ENCODE data around the gene UACA.
A peak's percentile ranks its signal among the peaks of the same experiment; 100 is the strongest.

Gene UACA

DNA sequence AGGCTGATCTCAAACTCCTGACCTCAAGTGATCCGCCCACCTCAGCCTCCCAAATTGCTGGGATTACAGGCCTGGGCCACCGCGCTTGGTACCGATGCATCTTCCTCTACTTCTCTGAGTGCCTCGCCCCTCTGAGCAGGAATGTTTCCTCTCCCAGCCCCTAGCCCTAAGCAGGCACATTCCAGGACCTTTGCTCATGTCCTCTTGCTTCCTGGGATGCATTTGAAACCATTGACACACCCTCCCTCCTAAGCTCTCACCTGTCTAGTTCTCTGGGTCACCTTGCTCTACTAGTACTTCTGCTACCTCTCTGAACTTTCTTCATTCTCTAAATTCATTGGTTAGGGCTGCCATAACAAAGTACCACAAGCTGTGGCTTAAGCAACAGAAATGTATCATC lies 17.9 kb upstream of the UACA start:
- no peaks in the 10 kb centered on the region for H3K4me1 ChIP-seq (ENCODE audit: control insufficient read depth in 1 of 2, insufficient read depth in 2 of 2, low read length in 2 of 2)

GRCh38 chr15:70778258-70779076 lies 15.1 kb upstream of the UACA start:
- no peak overlapping the region for H3K27ac ChIP-seq (ENCODE audit: low read length)
- H3K9me3 ChIP-seq (ENCODE audit: control insufficient read depth in 1 of 2, low read length in 2 of 2) = no peaks in the 10 kb centered on the region

More for the DNA sequence above, 17.9 kb upstream of the UACA start:
- no peak overlapping the region for H3K4me3 ChIP-seq (ENCODE audit: low read depth in 1 of 2, low read length in 2 of 2)
- no peak overlapping the region for H3K27ac ChIP-seq (ENCODE audit: low read length)
- H3K36me3 ChIP-seq (ENCODE audit: control insufficient read depth in 1 of 2, insufficient read depth in 2 of 2, low read length in 2 of 2) = no peaks in the 10 kb centered on the region
- no peaks in the 10 kb centered on the region for H3K9me3 ChIP-seq (ENCODE audit: control insufficient read depth in 1 of 2, low read length in 2 of 2)
- H3K27me3 ChIP-seq (ENCODE audit: low read depth, low read length) = no peaks in the 10 kb centered on the region

DNA sequence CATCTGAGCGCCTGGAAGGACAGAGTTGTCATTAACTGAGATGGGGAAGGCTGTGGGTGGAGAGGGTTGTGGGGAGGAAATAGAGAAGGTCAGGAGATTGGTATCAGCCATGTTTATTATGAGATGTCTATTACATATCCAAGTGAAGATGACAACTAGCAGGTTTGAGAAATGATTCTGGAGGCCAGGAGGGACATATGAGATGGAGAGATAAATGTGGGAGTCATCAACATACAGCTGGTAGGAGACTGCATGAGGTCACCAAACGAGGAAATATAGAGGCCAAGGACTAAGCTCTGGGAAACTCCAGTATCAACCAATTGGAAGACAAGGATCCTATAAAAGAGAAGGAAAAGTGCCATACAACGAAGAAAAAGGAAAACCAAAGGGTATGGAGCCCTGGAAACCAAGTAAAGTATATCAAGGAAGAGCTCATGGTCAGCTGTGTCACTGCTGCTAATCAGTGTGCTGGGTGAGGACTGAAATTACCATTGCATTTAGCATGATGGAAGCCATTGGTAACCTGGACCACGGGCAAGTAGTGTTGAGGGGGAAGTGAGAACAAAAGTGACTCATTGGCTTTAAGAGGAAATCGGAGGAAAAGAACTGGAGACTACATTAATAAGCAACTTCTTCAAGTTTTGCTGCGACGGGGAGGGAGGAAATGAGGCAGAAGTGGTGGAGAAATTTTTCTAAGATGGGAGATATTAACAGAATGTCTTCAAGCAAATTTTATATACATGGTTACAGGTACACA lies 14.0 kb upstream of the UACA start:
- no peaks in the 10 kb centered on the region for H3K4me1 ChIP-seq (ENCODE audit: control insufficient read depth in 1 of 2, insufficient read depth in 2 of 2, low read length in 2 of 2)
- H3K36me3 ChIP-seq (ENCODE audit: control insufficient read depth in 1 of 2, insufficient read depth in 2 of 2, low read length in 2 of 2) = no peaks in the 10 kb centered on the region
- H3K4me3 ChIP-seq (ENCODE audit: low read depth in 1 of 2, low read length in 2 of 2) = no peak overlapping the region
- no peak overlapping the region for H3K27ac ChIP-seq (ENCODE audit: low read length)
- no peaks in the 10 kb centered on the region for H3K27me3 ChIP-seq (ENCODE audit: low read depth, low read length)
- H3K9me3 ChIP-seq (ENCODE audit: control insufficient read depth in 1 of 2, low read length in 2 of 2) = no peaks in the 10 kb centered on the region

More at GRCh38 chr15:70778258-70779076, 15.1 kb upstream of the UACA start:
- H3K36me3 ChIP-seq (ENCODE audit: control insufficient read depth in 1 of 2, insufficient read depth in 2 of 2, low read length in 2 of 2) = no peaks in the 10 kb centered on the region
- no peaks in the 10 kb centered on the region for H3K4me1 ChIP-seq (ENCODE audit: control insufficient read depth in 1 of 2, insufficient read depth in 2 of 2, low read length in 2 of 2)
- no peaks in the 10 kb centered on the region for H3K27me3 ChIP-seq (ENCODE audit: low read depth, low read length)
- no peak overlapping the region for H3K4me3 ChIP-seq (ENCODE audit: low read depth in 1 of 2, low read length in 2 of 2)

- no peaks in the 10 kb centered on the region for H3K4me1 ChIP-seq (ENCODE audit: control insufficient read depth in 1 of 2, insufficient read depth in 2 of 2, low read length in 2 of 2)
- no peak overlapping the region for H3K27ac ChIP-seq (ENCODE audit: low read length)
- H3K36me3 ChIP-seq (ENCODE audit: control insufficient read depth in 1 of 2, insufficient read depth in 2 of 2, low read length in 2 of 2) = no peaks in the 10 kb centered on the region
- no peak overlapping the region for H3K4me3 ChIP-seq (ENCODE audit: low read depth in 1 of 2, low read length in 2 of 2)
- H3K9me3 ChIP-seq (ENCODE audit: control insufficient read depth in 1 of 2, low read length in 2 of 2) = no peaks in the 10 kb centered on the region
- H3K27me3 ChIP-seq (ENCODE audit: low read depth, low read length) = no peaks in the 10 kb centered on the region
Observed at GRCh38 chr15:70775160-70775559, 11.8 kb upstream of the UACA start.

- Histone ChIP-seq H3K27me3 (ENCODE audit: low read depth, low read length) (no peaks in the 10 kb centered on the region), H3K9me3 (ENCODE audit: control insufficient read depth in 1 of 2, low read length in 2 of 2) (no peaks in the 10 kb centered on the region), H3K4me3 (ENCODE audit: low read depth in 1 of 2, low read length in 2 of 2) (no peak overlapping the region), H3K36me3 (ENCODE audit: control insufficient read depth in 1 of 2, insufficient read depth in 2 of 2, low read length in 2 of 2) (no peaks in the 10 kb centered on the region), H3K4me1 (ENCODE audit: control insufficient read depth in 1 of 2, insufficient read depth in 2 of 2, low read length in 2 of 2) (no peaks in the 10 kb centered on the region), H3K27ac (ENCODE audit: low read length) (no peak overlapping the region)
Observed at GRCh38 chr15:70772402-70772801, 9.0 kb upstream of the UACA start.

GRCh38 chr15:70770863-70771262 lies 7.5 kb upstream of the UACA start:
- H3K27ac ChIP-seq (ENCODE audit: low read length) = no peak overlapping the region

DNA sequence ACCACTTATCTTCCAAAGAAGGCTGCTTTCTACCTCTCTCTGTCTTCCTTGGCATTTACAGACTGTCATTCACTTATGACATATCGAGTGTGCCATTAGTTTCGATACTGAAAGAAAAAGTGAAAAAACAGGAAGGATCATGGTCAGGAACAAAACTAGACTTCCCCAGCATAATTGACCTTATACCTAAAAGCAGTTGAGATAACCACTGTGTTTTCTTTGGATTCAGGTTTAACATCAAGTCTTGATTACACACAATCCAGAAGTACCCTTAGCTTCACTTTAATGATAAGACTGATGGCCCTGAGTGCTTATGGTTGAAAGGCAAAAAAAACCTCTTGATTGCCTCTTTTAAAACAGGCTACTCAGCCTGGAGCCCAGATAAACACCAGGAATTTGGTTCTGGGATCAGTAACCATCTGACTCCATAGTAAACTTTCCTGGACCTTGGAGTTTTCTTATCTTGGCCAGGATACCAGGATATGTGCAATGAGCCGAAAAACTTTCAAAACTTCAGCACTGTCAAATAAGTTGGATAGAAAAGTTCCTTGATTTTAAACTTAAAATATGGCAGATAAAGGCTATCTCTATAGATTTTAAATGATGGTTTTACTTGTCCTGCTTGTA lies 5.0 kb upstream of the UACA start:
- no peaks in the 10 kb centered on the region for H3K27me3 ChIP-seq (ENCODE audit: low read depth, low read length)
- peak overlapping the region in 1 of 2 donors; percentile 1 for H3K4me3 ChIP-seq (ENCODE audit: low read depth in 1 of 2, low read length in 2 of 2)
- no peaks in the 10 kb centered on the region for H3K9me3 ChIP-seq (ENCODE audit: control insufficient read depth in 1 of 2, low read length in 2 of 2)
- no peak overlapping the region for H3K27ac ChIP-seq (ENCODE audit: low read length)
- H3K36me3 ChIP-seq (ENCODE audit: control insufficient read depth in 1 of 2, insufficient read depth in 2 of 2, low read length in 2 of 2) = no peaks in the 10 kb centered on the region
- no peaks in the 10 kb centered on the region for H3K4me1 ChIP-seq (ENCODE audit: control insufficient read depth in 1 of 2, insufficient read depth in 2 of 2, low read length in 2 of 2)

More at GRCh38 chr15:70770863-70771262, 7.5 kb upstream of the UACA start:
- H3K27me3 ChIP-seq (ENCODE audit: low read depth, low read length) = no peaks in the 10 kb centered on the region
- H3K4me3 ChIP-seq (ENCODE audit: low read depth in 1 of 2, low read length in 2 of 2) = no peak overlapping the region
- H3K4me1 ChIP-seq (ENCODE audit: control insufficient read depth in 1 of 2, insufficient read depth in 2 of 2, low read length in 2 of 2) = no peaks in the 10 kb centered on the region
- no peaks in the 10 kb centered on the region for H3K36me3 ChIP-seq (ENCODE audit: control insufficient read depth in 1 of 2, insufficient read depth in 2 of 2, low read length in 2 of 2)
- no peaks in the 10 kb centered on the region for H3K9me3 ChIP-seq (ENCODE audit: control insufficient read depth in 1 of 2, low read length in 2 of 2)

DNA sequence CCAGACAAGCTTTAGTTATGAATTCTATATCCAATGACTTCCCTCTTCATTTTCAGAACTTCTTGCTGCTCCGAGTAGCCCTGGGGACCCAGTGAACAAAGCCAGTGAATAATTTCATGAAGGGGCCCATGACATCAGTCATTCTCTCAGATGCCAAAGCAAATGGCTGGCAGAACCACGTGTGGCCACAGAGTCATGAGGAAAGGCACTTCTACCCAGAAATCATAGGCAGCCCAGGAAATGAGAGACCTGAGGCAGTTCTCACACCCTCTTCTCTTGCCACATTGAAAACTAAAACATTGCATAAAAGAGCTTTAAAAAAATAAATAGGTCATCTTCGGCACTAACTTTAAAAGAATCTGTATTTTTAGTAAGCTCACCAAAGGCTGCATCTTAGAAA lies 4.3 kb upstream of the UACA start:
- H3K27ac ChIP-seq (ENCODE audit: low read length) = no peak overlapping the region
- no peaks in the 10 kb centered on the region for H3K27me3 ChIP-seq (ENCODE audit: low read depth, low read length)
- H3K9me3 ChIP-seq (ENCODE audit: control insufficient read depth in 1 of 2, low read length in 2 of 2) = no peaks in the 10 kb centered on the region
- H3K4me3 ChIP-seq (ENCODE audit: low read depth in 1 of 2, low read length in 2 of 2) = peak overlapping the region in 1 of 2 donors; percentile 1
- no peaks in the 10 kb centered on the region for H3K36me3 ChIP-seq (ENCODE audit: control insufficient read depth in 1 of 2, insufficient read depth in 2 of 2, low read length in 2 of 2)
- H3K4me1 ChIP-seq (ENCODE audit: control insufficient read depth in 1 of 2, insufficient read depth in 2 of 2, low read length in 2 of 2) = no peaks in the 10 kb centered on the region

- Histone ChIP-seq H3K27ac (ENCODE audit: low read length) (no peak overlapping the region), H3K36me3 (ENCODE audit: control insufficient read depth in 1 of 2, insufficient read depth in 2 of 2, low read length in 2 of 2) (no peaks in the 10 kb centered on the region), H3K4me3 (ENCODE audit: low read depth in 1 of 2, low read length in 2 of 2) (no peak overlapping the region), H3K9me3 (ENCODE audit: control insufficient read depth in 1 of 2, low read length in 2 of 2) (no peaks in the 10 kb centered on the region), H3K4me1 (ENCODE audit: control insufficient read depth in 1 of 2, insufficient read depth in 2 of 2, low read length in 2 of 2) (no peaks in the 10 kb centered on the region), H3K27me3 (ENCODE audit: low read depth, low read length) (no peaks in the 10 kb centered on the region)
Observed at GRCh38 chr15:70766597-70766996, 3.2 kb upstream of the UACA start.

DNA sequence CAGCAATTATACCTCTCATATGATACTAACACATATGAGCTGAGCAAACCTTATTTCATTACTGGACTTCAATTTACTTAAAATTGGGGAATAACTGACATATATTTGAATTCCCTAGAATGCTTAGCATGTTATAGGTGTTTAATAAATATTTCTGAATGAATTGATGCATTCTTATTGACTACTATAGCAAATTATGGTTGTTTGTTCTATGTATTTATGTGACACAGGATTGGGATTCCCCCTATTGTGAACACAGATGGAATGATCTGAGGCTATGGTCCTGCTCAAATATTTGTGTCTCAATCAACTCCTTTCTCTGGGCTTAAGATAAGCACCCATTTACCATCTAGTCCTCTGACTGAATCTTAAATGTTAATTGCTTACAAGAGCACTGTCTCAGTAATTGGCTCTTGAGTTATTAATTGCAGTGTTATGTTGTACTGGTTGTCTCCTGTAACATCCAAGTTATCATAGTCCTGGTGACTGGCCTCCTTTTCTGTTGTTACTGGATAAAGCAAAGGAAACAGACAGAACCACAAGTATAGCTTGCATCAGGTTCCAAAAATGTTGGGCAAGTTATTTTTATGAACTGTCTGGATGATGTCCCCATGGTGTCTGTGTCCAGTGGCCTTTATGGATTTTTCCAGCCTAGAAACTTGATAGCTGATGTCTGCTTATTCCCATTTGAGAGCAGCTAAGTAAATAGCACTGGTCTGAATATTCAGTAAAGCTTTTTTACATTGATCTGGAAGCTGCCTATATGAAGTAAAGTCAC lies 2.3 kb upstream of the UACA start:
- H3K4me1 ChIP-seq (ENCODE audit: control insufficient read depth in 1 of 2, insufficient read depth in 2 of 2, low read length in 2 of 2) = peaks cover 0 to 6% of the 10 kb centered on the region in 2 donors
- H3K9me3 ChIP-seq (ENCODE audit: control insufficient read depth in 1 of 2, low read length in 2 of 2) = no peaks in the 10 kb centered on the region
- no peak overlapping the region for H3K27ac ChIP-seq (ENCODE audit: low read length)
- H3K36me3 ChIP-seq (ENCODE audit: control insufficient read depth in 1 of 2, insufficient read depth in 2 of 2, low read length in 2 of 2) = no peaks in the 10 kb centered on the region
- H3K4me3 ChIP-seq (ENCODE audit: low read depth in 1 of 2, low read length in 2 of 2) = no peak overlapping the region
- no peaks in the 10 kb centered on the region for H3K27me3 ChIP-seq (ENCODE audit: low read depth, low read length)

Data from muscle layer of duodenum (tissue), 2 donors.